ENCODE measurements around the gene MRAS. TPM values are rescaled to one million over a fixed set of nuclear protein-coding genes. Genes with fewer than 3 reads are reported as not detected.

Gene MRAS
- total and polyA plus RNA-seq, 2 of the 13 experiments (the other 11 are each of a cell fraction or from before 2014, with no cell fraction given), result 8.8 to 36.2 TPM

GRCh38 chr3:138399766-138400165 lies 51.4 kb downstream of the MRAS start (continued):
- TF ChIP-seq ZBTB40 (IDR thresholded peaks at IDR 0.05), result no peak
- no peak for TF ChIP-seq ZBTB40 (CRISPR knock-in tag; IDR thresholded peaks at IDR 0.05)
- TF ChIP-seq MLX (CRISPR knock-in tag; IDR thresholded peaks at IDR 0.05), result 0 out of 2 replicates have a peak, but pooled peaks have one; percentile 31
- peak; percentile 71; the same call in 1 of the 2 replicates for TF ChIP-seq HDAC2 (CRISPR knock-in tag; IDR thresholded peaks at IDR 0.05)
- TF ChIP-seq ZNF660 (CRISPR knock-in tag; IDR thresholded peaks at IDR 0.05; ENCODE audit: borderline replicate concordance, low read depth), result no peak
- TF ChIP-seq KLF15 (CRISPR knock-in tag; IDR thresholded peaks at IDR 0.05; ENCODE audit: borderline replicate concordance), result no peak
- TF ChIP-seq TBX2 (CRISPR knock-in tag; IDR thresholded peaks at IDR 0.05; ENCODE audit: borderline replicate concordance), result peak; percentile 98
- peak; percentile 73; the same call in 1 of the 2 replicates for TF ChIP-seq ZNF543 (CRISPR knock-in tag; IDR thresholded peaks at IDR 0.05)
- peak; percentile 73; the same call in 1 of the 2 replicates for TF ChIP-seq NR2F6 (IDR thresholded peaks at IDR 0.05)
- peak; percentile 81; the same call in 1 of the 2 replicates for TF ChIP-seq NR2F6 (CRISPR knock-in tag; IDR thresholded peaks at IDR 0.05)
- no peak for TF ChIP-seq ZSCAN29 (CRISPR knock-in tag; conservative IDR thresholded peaks at IDR 0.05)
- TF ChIP-seq PATZ1 (CRISPR knock-in tag; IDR thresholded peaks at IDR 0.05), result peak; percentile 89
- no peak for TF ChIP-seq ZNF550 (CRISPR knock-in tag; IDR thresholded peaks at IDR 0.05; ENCODE audit: borderline replicate concordance)
- no peak for TF ChIP-seq ZBTB2 (CRISPR knock-in tag; IDR thresholded peaks at IDR 0.05; ENCODE audit: low read depth)
- no peak for TF ChIP-seq ZNF558 (CRISPR knock-in tag; IDR thresholded peaks at IDR 0.05; ENCODE audit: borderline replicate concordance)
- TF ChIP-seq NFE2L1 (CRISPR knock-in tag; IDR thresholded peaks at IDR 0.05; ENCODE audit: borderline replicate concordance), result no peak
- peak; percentile 73; the same call in 1 of the 2 replicates for TF ChIP-seq NCOA2 (CRISPR knock-in tag; IDR thresholded peaks at IDR 0.05)
- TF ChIP-seq ELF4 (CRISPR knock-in tag; IDR thresholded peaks at IDR 0.05; ENCODE audit: borderline replicate concordance), result no peak
